GM20000 (cell line): ENCODE measurements around the gene PRCD.

Experiments used
- DNase-seq: peaks from one replicate; pipeline ENCODE4 v3.0.0; 2012; ENCODE audit warnings: low spot score
- TF ChIP-seq, protein P1 (sequence below): IDR thresholded peaks from 2 replicates; pipeline ENCODE4 v1.5.1; 2012; ENCODE audit warnings: mild to moderate bottlenecking, control low read depth; ENCODE audit errors: extremely low read depth, missing control alignments

Gene PRCD

DNA sequence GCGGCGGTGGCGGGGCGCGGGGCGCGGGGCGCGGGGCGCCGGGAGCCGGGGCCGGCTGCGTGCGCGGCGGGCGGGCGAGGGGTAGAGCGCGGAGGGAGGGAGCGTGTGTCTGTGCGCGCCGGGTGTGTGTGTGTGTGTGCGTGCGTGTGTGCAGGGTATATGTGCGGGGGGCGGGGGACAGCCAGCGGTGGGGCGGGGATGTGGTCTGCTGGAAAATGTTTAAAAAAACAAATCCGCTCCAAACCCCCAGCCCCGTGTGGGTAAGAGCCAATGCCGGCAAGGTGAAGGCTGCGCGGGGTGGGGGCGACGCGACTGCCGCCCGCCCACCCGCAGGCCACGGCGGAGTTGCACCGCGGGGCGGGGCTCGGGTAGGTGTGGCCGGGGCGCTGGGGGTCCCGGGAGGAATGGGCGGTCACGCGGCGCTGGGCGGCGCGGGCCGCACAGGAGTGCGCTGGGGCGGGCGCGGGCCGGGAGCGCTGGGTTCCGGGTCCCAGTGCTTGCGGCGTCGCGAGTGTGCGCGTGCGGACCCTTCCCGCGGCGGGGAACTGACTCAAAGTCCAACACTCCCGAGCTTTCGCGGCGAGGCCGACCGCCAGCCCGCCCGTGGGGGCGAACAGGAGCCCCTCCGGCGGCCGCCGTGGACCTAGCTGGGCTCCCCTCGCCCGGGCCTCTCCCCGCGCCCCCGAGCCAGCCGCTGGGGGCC, 2.1 kb upstream of the PRCD start, which contains the start of gene CYGB:
Gene CYGB, minus strand, starts transcription at position 132 of the 703 bp plus-strand sequence. CDS start 167 bp downstream, outside the sequence.
- TF ChIP-seq, protein P1, sequence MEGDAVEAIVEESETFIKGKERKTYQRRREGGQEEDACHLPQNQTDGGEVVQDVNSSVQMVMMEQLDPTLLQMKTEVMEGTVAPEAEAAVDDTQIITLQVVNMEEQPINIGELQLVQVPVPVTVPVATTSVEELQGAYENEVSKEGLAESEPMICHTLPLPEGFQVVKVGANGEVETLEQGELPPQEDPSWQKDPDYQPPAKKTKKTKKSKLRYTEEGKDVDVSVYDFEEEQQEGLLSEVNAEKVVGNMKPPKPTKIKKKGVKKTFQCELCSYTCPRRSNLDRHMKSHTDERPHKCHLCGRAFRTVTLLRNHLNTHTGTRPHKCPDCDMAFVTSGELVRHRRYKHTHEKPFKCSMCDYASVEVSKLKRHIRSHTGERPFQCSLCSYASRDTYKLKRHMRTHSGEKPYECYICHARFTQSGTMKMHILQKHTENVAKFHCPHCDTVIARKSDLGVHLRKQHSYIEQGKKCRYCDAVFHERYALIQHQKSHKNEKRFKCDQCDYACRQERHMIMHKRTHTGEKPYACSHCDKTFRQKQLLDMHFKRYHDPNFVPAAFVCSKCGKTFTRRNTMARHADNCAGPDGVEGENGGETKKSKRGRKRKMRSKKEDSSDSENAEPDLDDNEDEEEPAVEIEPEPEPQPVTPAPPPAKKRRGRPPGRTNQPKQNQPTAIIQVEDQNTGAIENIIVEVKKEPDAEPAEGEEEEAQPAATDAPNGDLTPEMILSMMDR: no peak
- DNase-seq: no peak

DNA sequence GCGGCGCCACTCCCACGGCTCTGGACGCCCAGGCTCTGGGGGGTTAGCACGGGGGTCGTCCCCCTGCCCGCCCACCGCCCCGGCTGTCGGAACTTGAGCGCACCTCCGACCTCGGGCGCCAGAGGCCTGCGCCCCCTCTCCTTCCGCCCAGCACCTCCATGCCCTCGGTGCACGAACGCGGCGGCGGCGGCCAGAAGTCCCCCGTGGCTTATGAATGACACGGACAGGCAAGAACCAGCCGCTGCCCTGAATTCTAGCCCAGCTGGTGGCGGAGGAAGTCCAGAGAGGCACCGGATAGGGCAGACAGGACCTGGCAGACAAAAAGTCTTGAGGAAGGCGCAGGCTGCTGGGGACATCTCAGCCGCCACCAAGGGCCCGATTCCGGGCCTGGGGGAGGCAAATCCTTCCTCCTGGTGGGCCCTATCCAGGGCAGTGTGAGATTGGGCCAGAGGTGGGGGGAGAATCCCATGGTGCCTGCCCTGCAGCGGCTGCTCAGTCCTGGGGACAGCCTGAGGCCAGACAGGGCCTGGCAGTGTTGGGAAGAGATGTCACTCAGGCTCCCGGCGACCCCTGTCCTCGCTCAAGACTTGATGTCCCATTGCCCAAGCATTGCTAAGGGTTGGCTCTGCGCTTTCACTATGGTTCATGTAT, 1.4 kb upstream of the PRCD start:
- DNase-seq: no peak
- TF ChIP-seq, protein P1: no peak

DNA sequence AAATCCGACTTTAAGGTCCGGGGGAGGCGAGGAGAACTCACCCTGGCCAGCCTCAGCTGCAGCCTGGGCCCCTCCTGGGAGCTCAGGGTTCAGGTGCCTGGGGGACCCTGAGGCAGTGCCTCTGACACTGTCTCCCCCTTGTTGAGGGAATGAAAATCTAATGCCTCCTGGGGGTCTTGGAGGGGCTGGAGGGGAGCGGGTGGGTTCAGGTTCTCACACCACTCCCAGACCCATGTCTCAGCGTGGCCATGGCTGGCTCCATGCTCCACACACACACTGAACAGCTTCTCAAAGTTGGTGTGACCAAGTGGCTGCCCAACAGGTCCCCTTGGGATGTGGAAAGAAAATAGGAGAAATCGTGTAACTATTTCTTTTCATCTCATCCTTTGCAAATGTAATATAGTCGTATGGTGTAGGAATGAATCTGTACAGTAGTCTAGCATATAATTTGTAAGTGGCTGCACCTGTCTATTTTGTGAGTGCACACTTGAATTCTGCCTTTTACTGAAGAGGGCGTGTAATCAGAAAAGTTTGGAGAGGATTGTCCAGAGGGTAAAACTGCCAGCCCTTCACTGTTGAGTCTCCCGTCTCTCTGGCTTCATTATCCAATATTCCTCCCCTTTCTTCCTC, 788 bp upstream of the PRCD start:
- no peak for DNase-seq

DNA sequence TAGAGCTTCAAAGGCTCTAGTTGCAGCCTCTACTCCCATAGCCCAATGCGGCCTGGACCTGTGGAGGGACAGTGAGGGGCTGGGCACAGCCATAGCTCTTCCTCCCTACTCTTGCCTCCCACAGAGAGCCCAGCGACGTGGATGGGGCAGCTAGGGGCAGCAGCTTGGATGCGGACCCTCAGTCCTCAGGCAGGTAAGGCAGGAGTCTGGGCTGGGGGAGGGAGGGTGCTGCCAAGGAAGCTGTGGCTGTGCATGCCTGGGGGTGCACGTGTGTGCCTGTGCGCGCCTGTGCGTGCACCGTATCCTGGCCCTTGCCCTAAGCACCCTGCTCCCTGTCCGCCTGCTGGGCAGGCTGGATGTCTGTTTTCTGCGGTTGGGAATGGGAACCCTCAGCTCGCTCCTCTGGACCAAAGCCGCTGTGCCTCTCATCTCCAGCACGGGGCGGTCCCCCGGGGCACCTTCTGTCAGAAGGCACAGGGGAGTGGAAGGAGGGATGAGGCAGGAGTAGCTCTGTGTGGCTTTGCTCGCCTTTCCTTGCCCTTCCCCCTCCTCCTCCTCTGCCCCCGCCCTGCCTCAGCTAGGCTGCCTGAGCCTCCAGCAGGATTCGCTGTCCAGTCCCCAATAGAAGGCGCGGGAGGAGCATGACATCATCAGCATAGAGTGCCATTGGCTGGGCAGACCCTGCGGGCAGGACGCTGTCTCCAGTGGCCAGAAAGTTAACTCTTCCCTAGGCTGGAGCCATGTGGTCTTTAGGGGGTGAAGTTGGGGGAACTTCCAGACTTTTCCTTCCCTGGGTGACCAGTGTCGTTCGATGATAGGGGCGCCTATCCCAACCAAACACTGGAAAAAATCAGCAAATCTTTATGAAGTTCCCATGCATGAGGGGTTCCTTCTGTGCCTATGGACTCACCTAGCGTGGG, 797 bp downstream of the PRCD start:
- peak; percentile 84 for DNase-seq
- TF ChIP-seq, protein P1: no peak

More for the DNA sequence above, 788 bp upstream of the PRCD start:
- TF ChIP-seq, protein P1: no peak

DNA sequence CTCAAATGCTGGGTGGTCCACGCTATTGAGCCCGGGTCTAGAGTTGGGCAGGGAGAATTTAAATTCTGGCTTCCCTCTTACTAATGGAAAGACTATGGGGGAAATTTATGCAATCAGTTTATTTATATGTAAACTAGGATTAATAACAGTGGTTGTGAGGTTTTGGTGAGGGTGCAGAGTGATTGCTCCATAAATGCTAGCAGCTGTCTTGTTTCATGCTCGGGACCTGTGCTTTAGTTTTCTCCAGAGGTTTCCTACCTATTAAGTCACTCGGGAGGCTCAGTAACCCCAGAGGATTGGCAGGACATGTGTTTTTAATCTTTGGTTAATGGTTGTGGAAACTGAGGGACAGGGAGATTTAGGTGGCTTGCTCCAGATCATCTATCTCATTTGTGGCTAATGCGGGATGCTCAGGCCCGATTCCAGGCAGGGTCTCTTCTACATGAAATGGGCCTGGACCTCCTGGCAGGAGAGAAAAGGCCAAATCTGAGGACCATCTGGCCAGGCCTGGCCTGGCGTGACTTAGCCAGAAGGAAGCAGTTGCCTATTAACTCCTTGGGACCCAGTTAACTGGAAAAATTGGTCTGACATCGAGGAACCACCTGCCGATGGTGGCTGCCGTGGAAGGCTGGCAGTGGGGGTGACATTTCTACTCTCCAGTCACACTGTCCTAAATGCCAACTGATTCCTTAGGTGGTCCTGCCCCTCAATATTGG, 2.1 kb downstream of the PRCD start:
- DNase-seq: no peak
- TF ChIP-seq, protein P1: no peak

DNA sequence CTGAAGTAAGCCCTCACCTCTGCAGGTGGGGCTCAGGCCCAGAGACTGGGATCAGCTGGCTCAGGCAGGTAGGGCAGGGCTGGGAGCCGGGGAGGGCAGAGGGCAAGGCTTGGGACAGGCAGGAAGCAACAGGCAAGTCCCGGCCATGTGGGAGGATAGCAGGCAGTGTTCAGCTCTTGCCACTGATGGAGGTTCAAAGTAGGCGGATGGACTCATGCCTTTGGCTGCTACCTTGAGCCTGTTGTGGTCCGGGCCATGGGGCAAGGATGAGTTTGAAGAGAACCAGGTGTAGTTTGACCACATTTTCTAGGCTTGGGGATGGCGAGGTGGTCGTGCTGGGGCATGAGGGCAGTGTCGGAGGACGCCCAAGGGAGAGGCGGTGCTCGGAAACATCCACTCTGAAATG, 2.7 kb downstream of the PRCD start:
- no peak for DNase-seq
- TF ChIP-seq, protein P1: no peak
